Bronchial epithelial cell (primary cell): Measurements from ENCODE around the gene FHIT. TPM values are rescaled to one million over a fixed set of nuclear protein-coding genes. Genes with fewer than 3 reads are reported as not detected.
"Not testable (repeated sequence)": the region's sequence is repeated elsewhere in the genome, so short reads cannot be mapped to it uniquely, and the experiment has no call there.

Experiments used
- DNase-seq: peaks from one replicate; pipeline ENCODE4 v3.0.0-alpha.2; 2010; ENCODE audit warnings: low read depth
- FAIRE-seq: peaks from 2 replicates; lab custom pipeline; 2011; peaks lifted over from hg19 to GRCh38; lab: Jason Lieb, UNC
- H3K27me3 ChIP-seq: 2 replicates; pipeline ENCODE4 v1.5.1; 2011; ENCODE audit warnings: low read length; ENCODE audit not compliant: control insufficient read depth, insufficient read depth
- H3K36me3 ChIP-seq: 2 replicates; pipeline ENCODE4 v1.5.1; 2011; ENCODE audit warnings: low read length; ENCODE audit not compliant: control insufficient read depth, insufficient read depth
- H3K4me3 ChIP-seq: 2 replicates; pipeline ENCODE4 v1.5.1; 2011; ENCODE audit warnings: mild to moderate bottlenecking, low read depth, low read length, control low read depth
- total RNA-seq: library from RNA; depleted of rRNA; stranded (reverse); fragments of >200 nt; gene quantifications from 2 replicates; pipeline ENCODE4 v1.2.1, GENCODE V29; 2014
- TF ChIP-seq, protein P1 (sequence below): IDR thresholded peaks from 2 replicates; pipeline ENCODE4 v1.5.1; 2011; ENCODE audit warnings: mild to moderate bottlenecking, moderate library complexity, low read length, control low read depth, inconsistent platforms; ENCODE audit not compliant: insufficient read depth, severe bottlenecking

The FHIT gene
- total RNA-seq, 1 donor from 2014 or later: 1.6 TPM

DNA sequence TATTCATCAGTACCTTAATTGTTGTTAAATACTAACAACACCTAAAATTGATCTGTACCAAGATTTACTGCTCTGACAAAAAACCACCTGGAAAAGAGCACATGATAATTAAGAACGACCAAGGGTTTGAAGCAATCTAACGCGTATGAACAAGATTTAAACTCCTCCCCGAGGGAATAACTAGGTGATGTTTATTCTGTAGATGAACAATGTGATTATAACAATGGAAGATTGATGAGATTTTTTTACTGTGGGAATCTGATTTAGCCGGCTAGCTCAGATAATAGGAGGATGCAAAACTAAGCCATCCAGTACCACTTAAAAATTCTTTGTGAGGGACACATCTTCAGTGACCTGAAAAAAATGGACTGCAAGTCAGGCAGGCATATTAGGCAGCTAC, 222.1 kb downstream of the FHIT start:
- Histone ChIP-seq H3K27me3 (no peaks in the 10 kb centered on the region), H3K4me3 (no peak overlapping the region), H3K36me3 (no peaks in the 10 kb centered on the region)
- no peak for FAIRE-seq
- DNase-seq: no peak
- TF ChIP-seq, protein P1, sequence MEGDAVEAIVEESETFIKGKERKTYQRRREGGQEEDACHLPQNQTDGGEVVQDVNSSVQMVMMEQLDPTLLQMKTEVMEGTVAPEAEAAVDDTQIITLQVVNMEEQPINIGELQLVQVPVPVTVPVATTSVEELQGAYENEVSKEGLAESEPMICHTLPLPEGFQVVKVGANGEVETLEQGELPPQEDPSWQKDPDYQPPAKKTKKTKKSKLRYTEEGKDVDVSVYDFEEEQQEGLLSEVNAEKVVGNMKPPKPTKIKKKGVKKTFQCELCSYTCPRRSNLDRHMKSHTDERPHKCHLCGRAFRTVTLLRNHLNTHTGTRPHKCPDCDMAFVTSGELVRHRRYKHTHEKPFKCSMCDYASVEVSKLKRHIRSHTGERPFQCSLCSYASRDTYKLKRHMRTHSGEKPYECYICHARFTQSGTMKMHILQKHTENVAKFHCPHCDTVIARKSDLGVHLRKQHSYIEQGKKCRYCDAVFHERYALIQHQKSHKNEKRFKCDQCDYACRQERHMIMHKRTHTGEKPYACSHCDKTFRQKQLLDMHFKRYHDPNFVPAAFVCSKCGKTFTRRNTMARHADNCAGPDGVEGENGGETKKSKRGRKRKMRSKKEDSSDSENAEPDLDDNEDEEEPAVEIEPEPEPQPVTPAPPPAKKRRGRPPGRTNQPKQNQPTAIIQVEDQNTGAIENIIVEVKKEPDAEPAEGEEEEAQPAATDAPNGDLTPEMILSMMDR: no peak

- no peak overlapping the region for H3K4me3 ChIP-seq
- no peak for FAIRE-seq
- DNase-seq: no peak
- TF ChIP-seq, protein P1: no peak
- no peaks in the 10 kb centered on the region for H3K27me3 ChIP-seq
- H3K36me3 ChIP-seq: no peaks in the 10 kb centered on the region
These were observed 232.4 kb downstream of the FHIT start for GRCh38 chr3:61018807-61019206.

DNA sequence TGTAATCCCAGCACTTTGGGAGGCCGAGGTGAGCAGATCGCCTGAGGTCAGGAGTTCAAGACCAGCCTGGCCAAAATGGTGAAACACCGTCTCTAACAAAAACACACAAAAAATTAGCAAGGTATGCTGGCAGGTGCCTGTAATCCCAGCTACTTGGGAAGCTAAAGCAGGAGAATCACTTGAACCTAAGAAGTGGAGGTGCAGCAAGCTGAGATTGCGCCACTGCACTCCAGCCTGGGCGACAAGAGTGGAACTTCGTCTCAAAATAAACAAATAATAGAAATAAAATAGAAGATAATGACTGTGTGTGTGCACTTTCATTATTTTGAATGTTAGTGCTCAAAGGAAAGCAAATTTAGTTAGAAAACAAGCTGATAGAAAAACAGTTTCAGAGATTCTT, 234.2 kb downstream of the FHIT start:
- DNase-seq, FAIRE-seq, H3K27me3 ChIP-seq, H3K36me3 ChIP-seq, H3K4me3 ChIP-seq: not testable (repeated sequence)

GRCh38 chr3:61015859-61016258, 235.4 kb downstream of the FHIT start:
- Histone ChIP-seq H3K27me3 (no peaks in the 10 kb centered on the region), H3K4me3 (no peak overlapping the region), H3K36me3 (no peaks in the 10 kb centered on the region)
- FAIRE-seq (no peak), DNase-seq (no peak)
- TF ChIP-seq, protein P1: no peak

GRCh38 chr3:61015408-61015807, 235.8 kb downstream of the FHIT start:
- H3K27me3 ChIP-seq: no peaks in the 10 kb centered on the region
- TF ChIP-seq, protein P1: no peak
- H3K4me3 ChIP-seq: no peak overlapping the region
- FAIRE-seq (no peak), DNase-seq (no peak)
- H3K36me3 ChIP-seq: no peaks in the 10 kb centered on the region

DNA sequence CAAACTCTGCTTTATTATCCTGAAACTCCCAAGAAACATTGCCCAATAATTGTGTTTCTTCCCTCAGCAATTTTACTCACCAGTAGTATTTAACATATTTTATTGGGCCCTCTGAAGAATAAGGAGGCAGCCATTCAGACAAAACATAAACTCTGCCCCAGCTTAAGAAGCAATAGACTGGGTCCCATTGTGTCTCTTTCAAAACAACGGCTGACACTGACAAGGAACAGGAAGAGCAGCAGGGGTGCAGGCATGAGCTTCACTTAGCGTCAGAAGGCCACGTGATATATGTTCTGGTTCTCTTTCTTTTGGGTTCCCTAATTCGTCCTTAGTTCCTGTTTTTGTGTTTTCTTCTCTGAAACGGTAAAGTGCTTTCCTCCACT, 242.3 kb downstream of the FHIT start:
- TF ChIP-seq, protein P1: no peak
- H3K4me3 ChIP-seq: no peak overlapping the region
- FAIRE-seq: no peak
- no peak for DNase-seq
- no peaks in the 10 kb centered on the region for H3K27me3 ChIP-seq
- H3K36me3 ChIP-seq: no peaks in the 10 kb centered on the region
